Bone marrow (tissue), 2 donors: ENCODE results near the gene PRKD2.
A peak's percentile ranks its signal among the peaks of the same experiment; 100 is the strongest.
"Not testable (repeated sequence)": the region's sequence is repeated elsewhere in the genome, so short reads cannot be mapped to it uniquely, and the experiment has no call there.

Experiments used
- DNase-seq, 2 donors: peaks; one replicate each; lab custom pipeline; 2025; lab: John Stamatoyannopoulos, UW

PRKD2 gene

DNA sequence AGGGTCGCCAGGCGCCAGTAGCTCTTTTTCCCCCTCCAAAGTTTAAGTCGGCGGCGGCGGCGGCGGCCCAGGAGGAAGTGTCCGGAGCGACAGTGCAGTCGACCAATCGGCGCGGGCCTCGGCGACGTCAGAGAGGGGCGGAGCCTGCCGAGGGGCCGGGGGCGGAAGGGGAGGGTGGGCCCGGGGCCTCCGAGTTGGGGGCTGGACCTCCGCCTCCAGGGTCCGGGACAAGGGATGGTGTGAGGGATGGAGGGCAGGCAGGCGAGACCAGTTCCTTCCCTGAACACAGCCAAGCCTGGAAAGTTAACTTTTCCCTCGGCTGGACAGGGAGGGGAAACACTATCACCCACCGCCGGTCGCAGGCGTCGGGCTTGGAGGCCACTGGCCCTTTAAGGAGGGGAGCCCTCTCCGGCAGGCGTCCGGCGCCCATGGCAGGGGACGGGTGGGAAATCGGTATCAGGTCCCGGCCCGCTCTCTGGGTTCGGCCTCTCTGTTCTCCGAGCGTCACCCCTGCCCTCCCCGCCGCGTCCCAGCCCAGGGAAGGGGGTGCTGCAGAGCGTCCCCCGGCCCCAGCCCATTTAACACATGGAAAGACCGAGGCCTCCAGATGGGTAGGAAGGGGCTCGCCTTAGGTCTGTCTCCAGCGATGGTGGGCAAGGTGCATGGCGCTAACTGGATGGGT lies at the start of gene PRKD2:
TSS of gene PRKD2 (minus strand) at position 81 of the 682 bp plus-strand sequence. CDS start 744 bp downstream, outside the sequence.
- peak; percentile 51 to 76 for DNase-seq

- DNase-seq = no peak
Observed at GRCh38 chr19:46764817-46765291, 47.9 kb upstream of the PRKD2 start.

- no peak for DNase-seq
Observed at GRCh38 chr19:46762245-46762890, 45.5 kb upstream of the PRKD2 start.

DNA sequence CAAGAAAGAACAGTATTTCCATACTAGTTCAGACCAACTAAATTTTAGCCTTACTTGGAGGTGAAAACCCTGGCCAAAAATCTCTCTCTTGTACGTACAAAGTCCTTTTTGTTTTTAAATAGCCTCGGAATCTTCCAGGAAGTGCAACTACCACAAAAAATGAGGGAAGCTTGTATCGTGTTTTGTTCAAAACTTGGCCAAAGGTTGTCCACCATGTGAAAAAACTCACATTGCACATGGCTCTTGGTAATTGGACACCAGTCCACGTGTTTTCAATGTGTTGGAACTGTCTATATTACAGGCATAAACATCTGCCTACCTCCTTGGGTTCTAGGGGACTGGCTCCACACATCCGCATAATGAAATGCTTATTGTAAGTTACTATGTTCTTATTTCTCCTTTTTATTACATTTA lies 44.5 kb upstream of the PRKD2 start:
- DNase-seq = no peak

GRCh38 chr19:46760897-46761296 lies 44.0 kb upstream of the PRKD2 start:
- not testable (repeated sequence) for DNase-seq

GRCh38 chr19:46760363-46760762 lies 43.4 kb upstream of the PRKD2 start:
- DNase-seq = no peak

GRCh38 chr19:46759817-46760333 lies 43.0 kb upstream of the PRKD2 start:
- no peak for DNase-seq

GRCh38 chr19:46759206-46759605 lies 42.3 kb upstream of the PRKD2 start:
- no peak for DNase-seq

- no peak for DNase-seq
Observed at GRCh38 chr19:46756544-46756888, 39.6 kb upstream of the PRKD2 start.

DNA sequence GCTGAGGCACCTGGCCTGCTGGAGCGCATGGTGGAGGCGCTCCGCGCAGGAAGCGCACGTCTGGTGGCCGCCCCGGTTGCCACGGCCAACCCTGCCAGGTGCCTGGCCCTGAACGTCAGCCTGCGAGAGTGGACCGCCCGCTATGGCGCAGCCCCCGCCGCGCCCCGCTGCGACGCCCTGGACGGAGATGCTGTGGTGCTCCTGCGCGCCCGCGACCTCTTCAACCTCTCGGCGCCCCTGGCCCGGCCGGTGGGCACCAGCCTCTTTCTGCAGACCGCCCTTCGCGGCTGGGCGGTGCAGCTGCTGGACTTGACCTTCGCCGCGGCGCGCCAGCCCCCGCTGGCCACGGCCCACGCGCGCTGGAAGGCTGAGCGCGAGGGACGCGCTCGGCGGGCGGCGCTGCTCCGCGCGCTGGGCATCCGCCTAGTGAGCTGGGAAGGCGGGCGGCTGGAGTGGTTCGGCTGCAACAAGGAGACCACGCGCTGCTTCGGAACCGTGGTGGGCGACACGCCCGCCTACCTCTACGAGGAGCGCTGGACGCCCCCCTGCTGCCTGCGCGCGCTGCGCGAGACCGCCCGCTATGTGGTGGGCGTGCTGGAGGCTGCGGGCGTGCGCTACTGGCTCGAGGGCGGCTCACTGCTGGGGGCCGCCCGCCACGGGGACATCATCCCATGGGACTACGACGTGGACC lies 39.1 kb upstream of the PRKD2 start:
- no peak for DNase-seq

DNA sequence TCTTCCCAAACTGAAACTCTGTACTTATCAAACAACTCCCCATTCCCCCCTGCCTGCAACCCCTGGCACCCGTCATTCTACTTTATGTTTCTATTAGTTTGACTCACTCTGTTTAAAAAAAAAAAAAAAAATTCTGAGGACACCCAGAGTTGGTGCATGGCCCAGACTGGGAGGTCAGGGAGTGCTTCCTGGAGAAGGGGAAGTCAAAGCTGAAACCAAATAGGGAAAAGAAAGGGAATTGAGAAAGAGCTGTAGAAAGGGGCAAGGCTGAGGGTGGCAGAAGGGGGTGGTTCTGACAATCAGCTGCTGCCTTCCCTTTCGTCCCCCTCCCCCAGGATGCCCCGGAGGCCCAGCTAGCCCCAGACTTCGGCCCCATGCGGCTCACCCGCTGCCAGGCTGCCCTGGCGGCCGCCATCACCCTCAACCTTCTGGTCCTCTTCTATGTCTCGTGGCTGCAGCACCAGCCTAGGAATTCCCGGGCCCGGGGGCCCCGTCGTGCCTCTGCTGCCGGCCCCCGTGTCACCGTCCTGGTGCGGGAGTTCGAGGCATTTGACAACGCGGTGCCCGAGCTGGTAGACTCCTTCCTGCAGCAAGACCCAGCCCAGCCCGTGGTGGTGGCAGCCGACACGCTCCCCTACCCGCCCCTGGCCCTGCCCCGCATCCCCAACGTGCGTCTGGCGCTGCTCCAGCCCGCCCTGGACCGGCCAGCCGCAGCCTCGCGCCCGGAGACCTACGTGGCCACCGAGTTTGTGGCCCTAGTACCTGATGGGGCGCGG lies 38.4 kb upstream of the PRKD2 start:
- no peak for DNase-seq

- DNase-seq = peak; percentile 20 to 67
Observed at GRCh38 chr19:46753420-46754155, 36.7 kb upstream of the PRKD2 start.

DNA sequence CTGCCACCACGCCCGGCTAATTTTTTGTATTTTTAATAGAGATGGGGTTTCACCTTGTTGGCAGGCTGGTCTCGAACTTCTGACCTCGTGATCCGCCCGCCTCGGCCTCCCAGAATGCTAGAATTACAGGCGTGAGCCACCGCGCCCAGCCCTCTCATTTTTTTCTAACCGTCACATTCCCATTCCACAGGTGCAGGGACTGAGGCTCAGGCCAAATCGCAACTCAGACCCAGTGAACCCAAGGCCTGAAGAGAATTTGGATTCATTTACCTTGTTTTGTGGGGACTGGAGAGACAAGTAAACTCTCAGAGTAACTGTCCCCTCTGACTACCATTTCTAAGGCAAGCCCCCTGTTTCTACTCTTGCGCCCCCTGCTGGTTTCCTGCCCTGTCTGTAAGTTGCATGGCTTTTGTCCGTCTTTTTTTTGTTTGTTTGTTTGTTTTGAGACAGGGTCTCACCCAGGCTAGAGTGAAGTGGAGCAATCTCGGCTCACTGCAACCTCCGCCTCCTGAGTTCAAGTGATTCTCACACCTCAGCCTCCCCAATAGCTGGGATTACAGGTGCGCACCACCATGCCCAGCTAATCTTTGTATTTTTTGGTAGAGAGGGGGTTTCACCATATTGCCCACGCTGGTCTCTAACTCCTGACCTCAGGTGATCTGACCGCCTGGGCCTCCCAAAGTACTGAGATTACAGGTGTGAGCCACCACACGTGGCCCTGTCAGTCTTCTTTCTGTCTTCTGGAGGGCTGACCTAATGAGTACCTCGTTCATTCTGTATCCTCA lies 31.6 kb upstream of the PRKD2 start:
- DNase-seq = peak; percentile 36 to 65

- DNase-seq = peak; percentile 20 to 22
Observed at GRCh38 chr19:46746281-46747057, 29.6 kb upstream of the PRKD2 start, which contains the start of gene STRN4. Gene STRN4, minus strand, starts transcription at chr19:46746450. Its CDS starts 20 bp downstream, at chr19:46746430.

GRCh38 chr19:46745521-46746280 lies 28.8 kb upstream of the PRKD2 start, which contains the start of gene FKRP:
Gene FKRP, plus strand, starts transcription at chr19:46746057. Its CDS starts 9,394 bp downstream, at chr19:46755451.
- DNase-seq = peak in 1 of 2 donors; percentile 44

- no peak for DNase-seq
Observed at GRCh38 chr19:46745030-46745429, 28.1 kb upstream of the PRKD2 start.

- no peak for DNase-seq
Observed at GRCh38 chr19:46744005-46744691, 27.2 kb upstream of the PRKD2 start.

GRCh38 chr19:46742926-46743480 lies 26.1 kb upstream of the PRKD2 start:
- DNase-seq = no peak
